A549 (cell line): Measurements from ENCODE around the gene PPIC. TPM values are rescaled to one million over a fixed set of nuclear protein-coding genes. Genes with fewer than 3 reads are reported as not detected.

Source experiments
- ATAC-seq, 2 experiments: fragments of 200-7000 bp in 1 of 2; fragments of >200 bp in 1 of 2; cut with Nextera tagmentation in 1 of 2; cut with Tn5 transposase in 1 of 2; 3 replicates each; pipeline versions ENCODE4 v1.8.0 to v1.9.1; 2018 to 2020; ENCODE audit warnings: mild to moderate bottlenecking in 1 of 2, moderate library complexity in 1 of 2
- CTCF ChIA-PET: fragments of 300-600 bp; sonication (Branson Sonifier 250); formaldehyde crosslinking; extraction: SDS; loops from one replicate; lab custom pipeline; 2021; ENCODE audit warnings: antibody characterized with exemption, inconsistent platforms; lab: Yijun Ruan, JAX
- POLR2A ChIA-PET: fragments of 350-600 bp; formaldehyde crosslinking; extraction: SDS; loops from one replicate; lab custom pipeline; 2021; ENCODE audit warnings: antibody characterized with exemption, inconsistent platforms; lab: Yijun Ruan, JAX
- DNase-seq, 2 experiments: peaks; one replicate each; pipeline versions ENCODE4 v3.0.0 to v3.0.0-alpha.2; 2011 to 2016; ENCODE audit warnings: low read depth in 1 of 2, low spot score in 1 of 2
- FAIRE-seq: peaks from 2 replicates; lab custom pipeline; 2011; peaks lifted over from hg19 to GRCh38; lab: Jason Lieb, UNC
- H3K27ac ChIP-seq, 2 experiments: fragments of >200 bp; sonication (Bioruptor Twin); formaldehyde crosslinking; 3 replicates each; pipeline ENCODE4 v1.5.1; 2016 to 2017
- H3K4me1 ChIP-seq: fragments of >200 bp; sonication (Bioruptor Twin); formaldehyde crosslinking; 3 replicates; pipeline ENCODE4 v1.6.1; 2016
- H3K4me2 ChIP-seq: fragments of >200 bp; sonication (Bioruptor Twin); formaldehyde crosslinking; 3 replicates; pipeline ENCODE4 v1.6.1; 2016
- H3K4me3 ChIP-seq: fragments of >200 bp; sonication (Bioruptor Twin); formaldehyde crosslinking; 3 replicates; pipeline ENCODE4 v1.5.1; 2016
- H3K9me3 ChIP-seq: fragments of >200 bp; sonication (Bioruptor Twin); formaldehyde crosslinking; 3 replicates; pipeline ENCODE4 v1.6.1; 2016
- ATOH8 ChIP-seq: fragments of 250-450 bp; sonication (Bioruptor Pico); IDR thresholded peaks from 2 replicates; pipeline ENCODE4 v1.5.0; 2020; ENCODE audit warnings: low read depth, mild to moderate bottlenecking, moderate library complexity
- CBX8 ChIP-seq: fragments of 200-600 bp; sonication (generic); IDR thresholded peaks from 2 replicates; pipeline ENCODE4 v1.6.1; 2016
- CEBPB ChIP-seq, 2 experiments: fragments of >200 bp in 1 of 2; sonication (Bioruptor Twin) in 1 of 2; formaldehyde crosslinking in 1 of 2; IDR thresholded peaks; 2 replicates each; pipeline ENCODE4 v1.6.1; 2012 to 2016
- CHD2 ChIP-seq: fragments of 150-350 bp; IDR thresholded peaks from 2 replicates; pipeline ENCODE4 v1.6.1; 2014; ENCODE audit warnings: low read length; ENCODE audit not compliant: partially characterized antibody
- CHD4 ChIP-seq: fragments of 200-600 bp; sonication (generic); IDR thresholded peaks from 2 replicates; pipeline ENCODE4 v1.6.1; 2016; ENCODE audit warnings: antibody characterized with exemption, mild to moderate bottlenecking, borderline replicate concordance
- EHF ChIP-seq: fragments of 250-450 bp; sonication (Bioruptor Pico); IDR thresholded peaks from 2 replicates; pipeline ENCODE4 v1.5.0; 2020; ENCODE audit warnings: mild to moderate bottlenecking
- EHMT2 ChIP-seq: fragments of 200-600 bp; sonication (generic); IDR thresholded peaks from 2 replicates; pipeline ENCODE4 v1.6.1; 2016; ENCODE audit warnings: antibody characterized with exemption, low read depth, mild to moderate bottlenecking, moderate library complexity
- ESRRA ChIP-seq: fragments of 150-350 bp; IDR thresholded peaks from 2 replicates; pipeline ENCODE4 v1.6.1; 2014; ENCODE audit warnings: mild to moderate bottlenecking, low read length, borderline replicate concordance
- FOSB ChIP-seq: fragments of 250-450 bp; sonication (Bioruptor Pico); IDR thresholded peaks from 2 replicates; pipeline ENCODE4 v1.5.0; 2020; ENCODE audit warnings: mild to moderate bottlenecking, moderate library complexity
- FOSL2 ChIP-seq, 2 experiments: fragments of 450-650 bp in 1 of 2; fragments of >200 bp in 1 of 2; sonication (Bioruptor Twin) in 1 of 2; formaldehyde crosslinking; IDR thresholded peaks; 2 replicates each; pipeline versions ENCODE4 v1.5.0 to v1.6.1; 2016 to 2020; ENCODE audit warnings: mild to moderate bottlenecking in 1 of 2, moderate library complexity in 1 of 2
- GATA3 ChIP-seq: IDR thresholded peaks from 2 replicates; pipeline ENCODE4 v1.6.1; 2012; ENCODE audit warnings: borderline replicate concordance
- HDAC2 ChIP-seq: fragments of 200-600 bp; sonication (generic); IDR thresholded peaks from 2 replicates; pipeline ENCODE4 v1.6.1; 2016
- HMGXB4 ChIP-seq: fragments of 250-450 bp; sonication (Bioruptor Pico); IDR thresholded peaks from 2 replicates; pipeline ENCODE4 v1.5.0; 2021; ENCODE audit warnings: mild to moderate bottlenecking, moderate library complexity, borderline replicate concordance
- HOXA7 ChIP-seq: fragments of 250-450 bp; sonication (Bioruptor Pico); IDR thresholded peaks from 2 replicates; pipeline ENCODE4 v1.5.0; 2020; ENCODE audit warnings: mild to moderate bottlenecking, moderate library complexity
- HOXB13 ChIP-seq: fragments of 250-450 bp; sonication (Bioruptor Pico); IDR thresholded peaks from 2 replicates; pipeline ENCODE4 v1.5.0; 2020; ENCODE audit warnings: low read depth, mild to moderate bottlenecking, moderate library complexity
- KDM5A ChIP-seq: fragments of 200-600 bp; sonication (generic); IDR thresholded peaks from 2 replicates; pipeline ENCODE4 v1.6.1; 2016; ENCODE audit warnings: antibody characterized with exemption, mild to moderate bottlenecking
- MAZ ChIP-seq: fragments of 150-350 bp; IDR thresholded peaks from 2 replicates; pipeline ENCODE4 v1.6.1; 2014; ENCODE audit warnings: antibody characterized with exemption, low read depth, low read length, borderline replicate concordance
- MYC ChIP-seq: IDR thresholded peaks from 2 replicates; pipeline ENCODE4 v1.6.1; 2012; ENCODE audit warnings: mild to moderate bottlenecking, inconsistent platforms, low read length, improper control_type of control experiment, borderline replicate concordance
- PBX3 ChIP-seq: IDR thresholded peaks from 2 replicates; pipeline ENCODE4 v1.6.1; 2012
- PHF8 ChIP-seq: fragments of 200-600 bp; sonication (generic); IDR thresholded peaks from 2 replicates; pipeline ENCODE4 v1.6.1; 2016; ENCODE audit warnings: low read depth, mild to moderate bottlenecking, antibody characterized with exemption, moderate library complexity, borderline replicate concordance
- RAD21 ChIP-seq, 2 experiments: fragments of >200 bp in 1 of 2; sonication (Bioruptor Twin) in 1 of 2; formaldehyde crosslinking in 1 of 2; IDR thresholded peaks in 1 of 2; conservative IDR thresholded peaks in 1 of 2; 2 replicates in 1 of 2; 3 replicates in 1 of 2; pipeline ENCODE4 v1.6.1; 2012 to 2018; ENCODE audit warnings: inconsistent platforms in 1 of 2
- RCOR1 ChIP-seq: fragments of 150-350 bp; IDR thresholded peaks from 2 replicates; pipeline ENCODE4 v1.6.1; 2014; ENCODE audit warnings: antibody characterized with exemption, low read length, low read depth
- RFX5 ChIP-seq: fragments of 450-650 bp; IDR thresholded peaks from 2 replicates; pipeline ENCODE4 v1.7.1; 2014; ENCODE audit warnings: antibody characterized with exemption, mild to moderate bottlenecking, moderate library complexity
- RNF2 ChIP-seq: fragments of 200-600 bp; sonication (generic); IDR thresholded peaks from 2 replicates; pipeline ENCODE4 v1.6.1; 2016; ENCODE audit warnings: low read depth, mild to moderate bottlenecking, antibody characterized with exemption, moderate library complexity, borderline replicate concordance
- TFCP2L1 ChIP-seq: fragments of 250-450 bp; sonication (Bioruptor Pico); IDR thresholded peaks from 2 replicates; pipeline ENCODE4 v1.5.0; 2021; ENCODE audit warnings: mild to moderate bottlenecking
- ZSCAN20 ChIP-seq: fragments of 250-450 bp; sonication (Bioruptor Pico); IDR thresholded peaks from 2 replicates; pipeline ENCODE4 v1.8.0; 2022; ENCODE audit warnings: mild to moderate bottlenecking, moderate library complexity
- WGBS: methylation state at CpG from one replicate; pipeline ENCODE4 v1.1.6; 2017; ENCODE audit errors: missing lambda C conversion rate; 5-methylcytosine and 5-hydroxymethylcytosine counted together
- polyA plus RNA-seq, 4 experiments: library from polyadenylated mRNA; depleted of rRNA in 3 of 4; stranded (reverse); fragments of >200 nt; fragmentation: RNase III in 1 of 4; extraction: RNeasy Plus Mini Kit Qiagen cat#74134 plus additional on column Dnase treatment in 1 of 4; gene quantifications; 2 replicates in 3 of 4; 3 replicates in 1 of 4; pipeline ENCODE4 v1.2.3, GENCODE V29; 2011 to 2017

PPIC gene
- polyA plus RNA-seq, 2 of the 4 experiments (the other 2 are of a cell fraction): 18.7 to 21.1 TPM

GRCh38 chr5:123084730-123085605 is 48.4 kb upstream of the PPIC start (continued):
- no peak for TF ChIP-seq CHD2
- no peak for TF ChIP-seq HMGXB4
- no peak for TF ChIP-seq HOXA7 (CRISPR knock-in tag)
- TF ChIP-seq, all 56 proteins: peak for 0

- H3K4me1 ChIP-seq: peaks cover 10% of the 10 kb centered on the region; the same call in 2 of the 3 replicates
- H3K9me3 ChIP-seq: no peaks in the 10 kb centered on the region
- ATAC-seq: no peak
- no peak overlapping the region for H3K4me2 ChIP-seq
- WGBS: 15% methylated on average over 3 of the region's 3 CpGs
- POLR2A ChIA-PET: interaction anchor here (0.9 kb wide), 1 partner anchor 66 kb away, joined by 6 read pairs; no protein-coding TSS in a partner anchor
- TF ChIP-seq EHF (CRISPR knock-in tag): no peak
- no peak for TF ChIP-seq CBX8
- no peak for TF ChIP-seq PHF8
- no peak for TF ChIP-seq HOXA7 (CRISPR knock-in tag)
- no peak for TF ChIP-seq CEBPB (IDR thresholded peaks at IDR 0.05)
- no peak for TF ChIP-seq RNF2
- no peak for TF ChIP-seq HDAC2
- TF ChIP-seq, all 56 proteins: peak for 0
- H3K4me3 ChIP-seq: no peak overlapping the region
- CTCF ChIA-PET: interaction anchor here (0.8 to 1.3 kb wide), 3 partner anchors 11 to 579 kb away, joined by 3 to 4 read pairs (median 3); no protein-coding TSS in a partner anchor
- no peak overlapping the region for H3K27ac ChIP-seq
- no peak for DNase-seq
- FAIRE-seq: no peak
These were observed 46.8 kb upstream of the PPIC start for GRCh38 chr5:123083298-123083697.

- TF ChIP-seq FOSL2 (IDR thresholded peaks at IDR 0.05) (no peak), FOSL2 (CRISPR knock-in tag; IDR thresholded peaks at IDR 0.05) (peak; percentile 37), HOXB13 (CRISPR knock-in tag) (no peak), RFX5 (no peak), GATA3 (no peak), RAD21 (conservative IDR thresholded peaks at IDR 0.05 in 1 of 2, IDR thresholded peaks at IDR 0.05 in 1 of 2) (no peak)
- ATAC-seq (no peak), DNase-seq (no peak)
These were observed 43.7 kb upstream of the PPIC start for GRCh38 chr5:123080215-123080614.

GRCh38 chr5:123075521-123076163 is 39.1 kb upstream of the PPIC start:
- H3K4me1 ChIP-seq: no peaks in the 10 kb centered on the region
- TF ChIP-seq EHMT2: no peak
- TF ChIP-seq CHD4: no peak
- TF ChIP-seq FOSL2 (IDR thresholded peaks at IDR 0.05): no peak
- TF ChIP-seq FOSL2 (CRISPR knock-in tag; IDR thresholded peaks at IDR 0.05): no peak
- TF ChIP-seq TFCP2L1: no peak
- TF ChIP-seq RAD21 (conservative IDR thresholded peaks at IDR 0.05 in 1 of 2, IDR thresholded peaks at IDR 0.05 in 1 of 2): no peak
- no peak for TF ChIP-seq PBX3
- no peak for TF ChIP-seq MAZ
- no peak for TF ChIP-seq ATOH8
- TF ChIP-seq KDM5A: no peak
- no peak for TF ChIP-seq ZSCAN20 (CRISPR knock-in tag)
- TF ChIP-seq FOSB (CRISPR knock-in tag): no peak
- TF ChIP-seq RCOR1: no peak
- TF ChIP-seq ESRRA: no peak
- no peak for TF ChIP-seq EHF (CRISPR knock-in tag)
- no peak for TF ChIP-seq CHD2
- TF ChIP-seq MYC: no peak
- ChIA-PET POLR2A (no interaction called here), CTCF (no interaction called here)
- no peak for FAIRE-seq
- no peak for DNase-seq
- ATAC-seq: no peak
- no peak overlapping the region for H3K27ac ChIP-seq
- H3K9me3 ChIP-seq: no peaks in the 10 kb centered on the region
- no peak overlapping the region for H3K4me2 ChIP-seq
- no peak overlapping the region for H3K4me3 ChIP-seq
- 50% methylated on average over 5 of the region's 5 CpGs for WGBS

More at GRCh38 chr5:123080215-123080614, 43.7 kb upstream of the PPIC start:
- 0% methylated on average over 1 of the region's 1 CpG for WGBS
- Histone ChIP-seq H3K4me3 (no peak overlapping the region), H3K9me3 (no peaks in the 10 kb centered on the region), H3K27ac (no peak overlapping the region), H3K4me1 (no peaks in the 10 kb centered on the region), H3K4me2 (no peak overlapping the region)
- no peak for FAIRE-seq
- CTCF ChIA-PET: no interaction called here
- POLR2A ChIA-PET: no interaction called here
